GM18511 (cell line): ENCODE data around the gene TENM3.
"Not testable (repeated sequence)": the region's sequence is repeated elsewhere in the genome, so short reads cannot be mapped to it uniquely, and the experiment has no call there.

Source experiments
- ATAC-seq: cut with Tn5 transposase; IDR thresholded peaks from one replicate; pipeline ENCODE4 v1.9.1; 2021; ENCODE audit warnings: mild to moderate bottlenecking, moderate library complexity; ENCODE audit not compliant: unreplicated experiment

The TENM3 gene

DNA sequence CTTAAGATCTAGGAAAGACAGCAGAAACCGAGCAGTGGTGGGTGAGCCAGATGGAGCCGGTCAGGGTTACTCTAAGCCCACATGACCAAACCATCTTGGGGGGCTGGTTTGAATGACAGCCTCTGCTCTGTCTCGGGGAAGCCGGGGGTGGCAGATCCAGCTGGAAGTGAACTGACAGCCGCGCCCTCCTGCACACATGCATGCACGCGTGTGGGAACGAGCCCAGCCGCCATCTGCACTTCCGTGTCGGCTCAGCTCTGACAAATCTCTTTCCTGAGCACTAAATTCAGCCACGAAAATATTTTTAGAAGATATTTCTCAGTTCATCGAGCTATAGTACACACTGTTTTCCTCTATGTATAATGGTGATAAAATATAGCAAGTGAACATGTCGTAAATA is 558.4 kb downstream of the TENM3 start:
- no peak for ATAC-seq

DNA sequence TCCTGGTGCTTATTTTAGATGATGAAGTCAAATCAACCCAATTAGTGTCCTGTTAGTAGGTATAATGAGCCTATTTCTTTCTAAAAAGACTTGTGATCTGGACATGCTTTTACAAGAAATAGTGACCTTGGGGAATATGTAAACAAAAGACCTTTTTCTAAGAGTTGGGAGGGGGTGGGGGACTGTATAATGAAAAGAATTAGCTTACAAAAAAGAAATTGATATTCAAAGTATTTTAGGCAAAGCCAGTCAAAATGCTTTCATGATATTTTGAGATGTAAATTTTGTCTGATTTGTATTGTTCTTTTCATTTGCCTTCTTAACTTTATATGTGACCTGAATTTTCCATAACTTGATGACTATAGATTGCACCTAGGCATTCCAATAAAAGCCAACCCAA is 559.4 kb downstream of the TENM3 start:
- ATAC-seq, result no peak

- ATAC-seq, result no peak
These were observed 560.0 kb downstream of the TENM3 start for GRCh38 chr4:182803235-182803634.

DNA sequence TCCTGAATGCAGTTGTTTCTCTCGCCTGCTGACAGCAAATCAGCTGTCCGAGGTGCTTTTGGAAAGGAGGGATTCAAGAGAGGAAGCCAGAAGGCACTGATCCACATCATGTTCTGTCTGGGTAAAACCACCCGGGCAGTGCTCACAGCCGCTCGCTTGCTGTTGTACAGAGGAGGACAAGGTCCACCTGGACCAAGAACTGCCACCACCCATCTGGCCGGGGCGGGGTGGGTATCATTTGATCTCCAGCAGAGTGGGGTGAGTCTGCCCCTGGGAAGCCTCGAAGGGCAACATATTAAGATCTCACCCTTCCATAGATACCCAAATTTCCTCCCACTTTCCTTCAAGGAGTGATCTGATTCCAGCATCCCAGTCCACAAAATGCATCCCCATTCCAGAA is 560.9 kb downstream of the TENM3 start:
- no peak for ATAC-seq

DNA sequence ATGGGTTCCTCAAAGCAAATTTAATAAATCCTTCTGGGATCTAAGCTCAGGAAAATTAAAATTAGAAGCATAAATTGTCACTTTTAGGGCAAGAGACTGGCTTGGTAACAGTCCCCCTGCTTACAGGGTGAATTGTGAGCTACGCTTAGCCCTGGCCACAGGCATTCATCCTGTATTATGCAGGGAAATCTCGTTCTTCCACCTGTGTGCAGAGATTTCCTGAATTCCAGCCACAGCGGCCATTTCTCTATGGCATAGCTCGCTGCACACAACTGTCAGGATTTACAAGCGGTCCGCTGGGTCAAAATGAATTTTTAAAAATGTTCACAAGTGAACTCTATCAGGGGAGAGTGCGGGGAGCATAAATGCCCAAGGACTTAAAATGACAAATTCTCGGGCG is 562.1 kb downstream of the TENM3 start:
- no peak for ATAC-seq

DNA sequence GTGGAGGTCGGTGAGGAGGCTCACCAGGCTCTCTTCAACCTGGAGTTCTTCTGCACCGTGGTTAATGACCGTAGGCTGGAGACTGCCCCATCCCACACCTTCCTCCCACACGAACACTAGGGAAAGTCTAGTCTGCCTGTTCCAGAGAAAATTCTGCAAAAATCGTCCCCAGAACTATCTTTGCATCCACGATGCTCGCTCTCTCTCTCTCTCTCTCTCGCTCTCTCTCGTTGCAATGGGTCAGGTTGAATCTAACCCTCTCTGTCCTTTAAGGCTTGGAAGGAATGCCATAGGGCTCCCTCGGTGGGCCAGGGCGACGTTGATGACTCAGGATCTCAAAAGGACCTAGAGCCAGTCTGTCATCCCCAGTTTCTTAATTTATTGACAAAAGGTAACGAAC is 562.5 kb downstream of the TENM3 start:
- no peak for ATAC-seq

- ATAC-seq, result peak; percentile 58
These were observed 563.4 kb downstream of the TENM3 start for GRCh38 chr4:182806259-182807252.

GRCh38 chr4:182807346-182807745 is 564.1 kb downstream of the TENM3 start:
- no peak for ATAC-seq

DNA sequence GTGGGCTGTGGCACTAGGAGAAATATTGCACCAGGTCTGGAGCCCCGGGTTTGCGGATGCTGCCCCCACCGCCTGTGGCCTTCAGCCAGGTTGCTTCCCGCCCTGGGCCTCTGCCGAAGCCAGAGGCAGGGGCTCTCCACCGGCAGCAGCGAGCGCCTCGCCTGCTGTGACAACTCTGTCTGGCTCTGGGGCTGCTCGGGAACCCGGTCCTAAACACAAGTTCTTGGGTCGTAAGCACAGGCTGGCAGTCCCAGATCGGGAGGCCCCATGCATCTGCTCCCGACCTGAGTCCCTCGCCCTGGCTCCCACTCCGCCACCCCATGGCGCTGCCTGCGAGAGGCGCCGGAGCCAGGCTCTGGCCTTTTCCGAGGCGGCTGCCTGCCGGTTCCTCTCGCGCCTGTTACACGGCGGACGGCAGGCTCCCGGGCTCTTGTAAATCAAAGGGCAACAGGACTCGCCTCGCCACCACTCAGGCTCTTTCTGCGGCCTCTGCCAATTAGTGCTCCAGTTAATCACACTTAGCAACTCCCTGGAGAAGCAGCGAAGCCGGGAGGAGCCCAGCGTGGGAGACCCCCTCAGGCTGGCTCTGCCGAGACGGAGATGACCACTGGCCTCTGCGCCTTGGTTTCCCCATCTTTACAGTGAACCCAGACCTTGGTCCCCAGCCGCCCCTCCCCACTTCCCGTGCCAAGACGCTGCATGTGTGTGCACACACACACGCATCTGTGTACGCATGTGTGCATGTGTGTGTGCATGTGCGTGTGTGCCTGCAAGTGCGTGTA is 564.8 kb downstream of the TENM3 start:
- ATAC-seq, result no peak

- peak; percentile 86 for ATAC-seq
These were observed 565.6 kb downstream of the TENM3 start for GRCh38 chr4:182808673-182809416.

- ATAC-seq, result peak; percentile 41
These were observed 566.4 kb downstream of the TENM3 start for GRCh38 chr4:182809417-182810102.

GRCh38 chr4:182810103-182810615 is 567.0 kb downstream of the TENM3 start:
- ATAC-seq, result no peak

- ATAC-seq, result no peak
These were observed 569.7 kb downstream of the TENM3 start for GRCh38 chr4:182812916-182813315.

DNA sequence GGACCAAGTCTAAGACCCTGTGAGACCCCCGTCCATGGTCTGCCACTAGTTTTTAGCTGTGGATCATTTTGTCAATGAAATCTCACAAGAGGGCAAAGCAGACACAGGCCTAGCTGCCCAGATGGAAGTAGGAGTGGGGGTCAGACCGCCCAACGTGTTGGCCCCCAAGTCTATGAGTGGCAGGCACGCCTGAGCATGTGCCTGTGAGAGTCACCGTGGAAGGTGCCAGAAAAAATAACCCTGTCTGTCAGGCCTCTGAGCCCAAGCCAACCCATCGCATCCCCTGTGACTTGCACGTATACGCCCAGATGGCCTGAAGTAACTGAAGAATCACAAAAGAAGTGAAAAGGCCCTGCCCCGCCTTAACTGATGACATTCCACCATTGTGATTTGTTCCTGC is 570.9 kb downstream of the TENM3 start:
- not testable (repeated sequence) for ATAC-seq

DNA sequence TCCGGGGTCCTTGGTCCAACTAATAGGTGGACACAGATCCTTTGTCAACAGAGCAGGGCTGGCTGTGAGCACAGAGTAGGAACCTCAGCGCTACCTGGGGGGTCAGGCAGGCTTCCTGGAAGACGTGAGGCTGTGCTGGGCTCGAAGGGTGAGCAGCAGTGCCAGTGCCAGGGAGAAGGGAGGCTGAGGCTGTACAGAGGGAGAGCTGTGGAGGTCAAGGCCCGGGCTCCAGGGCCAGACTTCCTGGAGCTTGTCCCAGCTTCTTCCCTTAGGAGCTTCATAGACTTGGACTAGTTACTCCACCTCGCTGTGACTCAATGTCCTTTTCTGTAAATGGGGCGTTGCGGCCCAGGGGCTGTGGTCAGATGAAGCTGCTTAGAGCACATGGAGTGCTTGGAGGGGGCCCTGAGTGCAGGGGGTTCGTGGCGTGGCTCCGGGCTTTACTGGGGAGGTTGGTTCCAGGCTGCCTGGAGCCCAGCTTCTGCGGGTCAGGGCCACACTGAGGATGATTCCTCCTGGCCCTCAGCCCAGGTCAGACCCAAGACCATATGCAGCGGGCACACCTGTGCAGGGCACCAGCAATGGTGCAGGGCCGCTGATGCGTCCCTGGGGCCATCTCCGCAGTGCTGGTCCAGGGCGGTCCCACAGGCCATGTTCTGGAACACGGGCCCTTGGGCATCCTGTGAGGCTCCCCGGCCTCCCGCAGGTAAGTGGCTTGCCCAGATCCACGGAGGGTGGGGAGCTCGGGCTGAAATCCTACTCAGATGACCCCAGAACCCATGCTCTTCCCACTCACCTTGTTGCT is 575.9 kb downstream of the TENM3 start:
- ATAC-seq, result no peak

- no peak for ATAC-seq
These were observed 576.5 kb downstream of the TENM3 start for GRCh38 chr4:182819751-182820150.

- ATAC-seq, result no peak
These were observed 579.4 kb downstream of the TENM3 start for GRCh38 chr4:182822554-182822953.

GRCh38 chr4:182823576-182823975 is 580.4 kb downstream of the TENM3 start:
- ATAC-seq, result peak; percentile 60

DNA sequence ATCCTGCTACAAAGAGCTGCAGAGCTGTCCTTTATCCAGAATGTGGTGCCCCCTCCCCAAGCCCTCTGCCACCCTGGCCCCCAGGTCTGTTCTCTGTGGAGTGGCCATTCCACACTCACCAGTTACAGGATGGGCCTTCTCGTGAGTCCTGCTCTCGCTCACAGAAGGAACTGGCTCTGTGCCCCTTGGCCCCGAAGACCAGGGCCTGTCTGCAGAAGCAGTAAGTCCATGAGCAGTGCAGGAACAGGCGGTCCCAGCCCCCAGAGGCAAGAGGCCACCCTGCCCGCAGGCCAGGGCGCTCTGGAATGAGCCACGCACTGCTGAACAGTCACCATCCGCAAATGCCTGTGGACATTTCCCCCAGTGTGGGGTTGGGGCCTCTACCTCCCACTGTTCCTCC is 581.8 kb downstream of the TENM3 start:
- ATAC-seq, result no peak

DNA sequence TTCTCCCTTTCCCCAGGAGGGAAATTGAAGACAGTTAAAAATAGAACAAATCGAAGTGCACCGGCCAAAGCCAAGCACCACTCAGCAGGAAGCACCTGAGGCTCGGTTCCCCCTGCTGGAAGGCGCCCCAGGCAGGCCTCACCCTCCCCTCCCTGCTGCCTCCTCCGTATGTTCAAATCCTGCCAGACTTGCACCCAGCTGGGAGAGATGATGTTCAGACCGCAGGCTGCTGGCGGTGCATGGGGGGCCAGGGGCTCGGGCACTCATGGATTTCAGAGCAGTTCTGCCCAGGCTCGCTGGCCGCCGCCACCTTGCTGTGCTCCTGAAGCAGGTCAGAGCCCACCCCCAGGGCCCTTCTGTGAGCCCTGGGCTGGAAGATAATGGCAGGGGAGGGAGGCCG is 582.6 kb downstream of the TENM3 start:
- no peak for ATAC-seq
